NT2/D1 (cell line): ENCODE results near the gene LGALS1.

ENCODE experiments used
- DNase-seq: peaks from one replicate; pipeline ENCODE4 v3.0.0-alpha.2; 2011; ENCODE audit warnings: low read depth, low spot score
- H3K27me3 ChIP-seq: 2 replicates; pipeline ENCODE4 v1.6.0; 2011; ENCODE audit warnings: mild to moderate bottlenecking; ENCODE audit not compliant: insufficient read length, insufficient read depth
- H3K36me3 ChIP-seq: 2 replicates; pipeline ENCODE4 v1.6.1; 2011; ENCODE audit warnings: mild to moderate bottlenecking, low read length, mixed read lengths; ENCODE audit not compliant: insufficient read depth, insufficient read length
- H3K4me1 ChIP-seq: 2 replicates; pipeline ENCODE4 v1.5.1; 2011; ENCODE audit not compliant: insufficient read depth, insufficient read length
- H3K4me3 ChIP-seq: 2 replicates; pipeline ENCODE4 v1.5.1; 2011; ENCODE audit warnings: low read depth; ENCODE audit not compliant: insufficient read length
- H3K9ac ChIP-seq: 2 replicates; pipeline ENCODE4 v1.6.0; 2011; ENCODE audit warnings: low read depth; ENCODE audit not compliant: insufficient read length
- H3K9me3 ChIP-seq: 2 replicates; pipeline ENCODE4 v1.5.1; 2011; ENCODE audit warnings: mild to moderate bottlenecking, low read length; ENCODE audit not compliant: insufficient read depth
- SUZ12 ChIP-seq: IDR thresholded peaks from 2 replicates; pipeline ENCODE4 v1.6.1; 2011; ENCODE audit not compliant: insufficient read length, insufficient read depth; ENCODE audit errors: extremely low read depth
- YY1 ChIP-seq: IDR thresholded peaks from 2 replicates; pipeline ENCODE4 v1.6.1; 2011; ENCODE audit not compliant: insufficient read length, insufficient read depth
- ZNF274 ChIP-seq: IDR thresholded peaks from 2 replicates; pipeline ENCODE4 v1.6.1; 2011; ENCODE audit warnings: mild to moderate bottlenecking, low read depth, low read length

LGALS1 gene

DNA sequence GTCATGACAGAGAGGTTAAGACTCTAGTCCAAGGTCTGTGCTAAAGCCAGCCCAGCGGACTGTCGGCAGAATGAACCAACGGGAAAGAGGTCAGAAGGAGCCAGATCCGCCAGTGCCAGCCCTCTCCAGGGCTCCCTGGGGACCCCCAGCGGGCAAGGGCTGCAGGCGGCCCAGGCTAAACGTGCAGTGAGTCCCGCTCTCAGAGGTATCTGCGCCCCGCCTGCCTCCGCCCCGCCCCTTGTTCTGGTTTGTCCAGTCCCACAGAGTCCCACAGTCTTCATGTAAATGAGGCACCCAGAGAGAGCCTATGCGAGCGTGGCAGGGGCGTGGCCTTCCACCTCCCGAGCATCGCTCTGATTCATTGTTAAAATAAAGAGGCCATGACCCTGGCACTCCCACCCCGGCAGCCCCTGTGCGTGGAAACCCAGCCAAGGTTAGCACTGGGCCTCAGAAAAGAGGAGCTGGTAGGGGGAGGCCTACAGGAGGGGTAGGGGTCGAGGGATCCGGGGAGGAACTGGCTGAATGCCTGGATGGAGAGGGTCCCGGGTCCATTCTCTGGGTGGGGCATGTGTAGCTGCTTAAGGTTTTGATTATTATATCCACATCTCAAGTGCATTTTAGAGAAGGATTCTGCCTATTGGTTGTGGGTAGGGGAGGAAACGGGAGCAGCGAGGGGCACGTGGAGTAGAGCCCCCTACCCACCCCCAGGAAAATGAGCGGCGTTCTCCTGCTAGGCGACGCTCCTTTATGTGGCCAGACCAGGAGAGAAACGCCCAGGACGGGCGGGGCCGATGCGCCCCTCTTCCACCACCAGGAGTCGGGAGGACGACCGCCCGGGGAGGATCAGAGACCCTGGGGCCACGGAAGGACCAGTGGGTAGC is 21.5 kb downstream of the LGALS1 start, which contains the start of gene TRIOBP:
TRIOBP (plus strand) TSS at position 392 of the 881 bp plus-strand sequence. CDS start 4,318 bp downstream, outside the sequence.
- H3K4me3 ChIP-seq, result peak within 1 kb of the TSS; percentile 50

DNA sequence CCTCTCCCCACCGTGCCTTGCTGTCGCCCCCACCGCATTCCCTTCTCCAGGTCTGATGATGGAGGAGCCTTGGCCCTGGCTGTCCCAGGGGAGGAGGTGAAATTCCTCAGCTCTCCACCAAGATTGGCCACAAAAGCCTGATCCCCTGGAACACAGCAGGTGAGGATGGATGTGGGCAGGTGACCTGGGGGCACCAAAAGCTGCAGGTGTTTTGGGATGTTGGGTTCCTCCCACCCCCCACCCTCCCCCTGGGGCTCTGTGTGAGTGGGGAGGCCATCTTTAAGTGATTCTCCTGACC is 22.1 kb downstream of the LGALS1 start:
- Histone ChIP-seq H3K9ac (peak overlapping the region; percentile 52), H3K9me3 (no peaks in the 10 kb centered on the region), H3K4me1 (peaks cover 2% of the 10 kb centered on the region), H3K36me3 (peaks cover 28% of the 10 kb centered on the region), H3K4me3 (peak overlapping the region; percentile 50), H3K27me3 (no peaks in the 10 kb centered on the region)
- no peak for DNase-seq
- TF ChIP-seq YY1 (no peak), SUZ12 (no peak), ZNF274 (no peak)

More for the DNA sequence above, 21.5 kb downstream of the LGALS1 start, which contains the start of gene TRIOBP:
- DNase-seq, result peak; percentile 92
- Histone ChIP-seq H3K36me3 (peaks cover 31% of the 10 kb centered on the region), H3K4me1 (peaks cover 2% of the 10 kb centered on the region), H3K9ac (peak within 1 kb of the TSS; percentile 52), H3K27me3 (no peaks in the 10 kb centered on the region), H3K9me3 (no peaks in the 10 kb centered on the region)
- no peak for TF ChIP-seq ZNF274
- TF ChIP-seq SUZ12, result no peak
- TF ChIP-seq YY1, result no peak

DNA sequence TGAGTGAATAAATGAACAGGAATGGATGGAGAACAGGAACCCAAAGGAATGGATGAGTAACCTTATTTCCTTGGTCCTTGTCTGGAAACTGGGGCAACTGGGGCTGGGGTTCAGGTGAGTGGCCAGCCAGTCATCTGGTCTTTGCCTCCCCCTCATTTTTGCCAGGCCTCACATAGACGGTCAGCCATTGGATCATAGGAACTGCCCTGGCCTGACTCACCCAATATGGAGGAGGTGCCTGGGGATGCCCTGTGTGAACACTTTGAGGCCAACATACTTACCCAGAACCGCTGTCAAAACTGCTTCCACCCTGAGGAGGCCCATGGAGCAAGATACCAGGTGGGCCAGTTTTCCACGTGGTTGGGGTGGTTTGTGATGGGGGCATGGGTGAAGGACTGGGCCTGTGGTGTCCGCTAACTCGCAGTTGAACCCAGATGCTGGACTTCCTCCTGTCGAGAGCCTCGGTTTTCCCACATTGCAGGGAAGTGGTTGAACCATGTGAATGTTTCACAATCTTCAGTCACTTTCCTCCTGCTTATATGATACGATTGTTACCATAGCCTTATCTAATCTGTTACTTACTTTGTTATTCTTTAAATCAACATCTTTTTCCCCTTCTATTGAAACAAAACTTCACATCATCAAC is 25.8 kb downstream of the LGALS1 start:
- no peaks in the 10 kb centered on the region for H3K27me3 ChIP-seq
- DNase-seq, result no peak
- TF ChIP-seq ZNF274 (no peak), YY1 (no peak), SUZ12 (no peak)
- H3K4me3 ChIP-seq, result no peak overlapping the region
- H3K9me3 ChIP-seq, result no peaks in the 10 kb centered on the region
- H3K4me1 ChIP-seq, result no peaks in the 10 kb centered on the region
- H3K9ac ChIP-seq, result no peak overlapping the region
- peaks cover 29% of the 10 kb centered on the region for H3K36me3 ChIP-seq

DNA sequence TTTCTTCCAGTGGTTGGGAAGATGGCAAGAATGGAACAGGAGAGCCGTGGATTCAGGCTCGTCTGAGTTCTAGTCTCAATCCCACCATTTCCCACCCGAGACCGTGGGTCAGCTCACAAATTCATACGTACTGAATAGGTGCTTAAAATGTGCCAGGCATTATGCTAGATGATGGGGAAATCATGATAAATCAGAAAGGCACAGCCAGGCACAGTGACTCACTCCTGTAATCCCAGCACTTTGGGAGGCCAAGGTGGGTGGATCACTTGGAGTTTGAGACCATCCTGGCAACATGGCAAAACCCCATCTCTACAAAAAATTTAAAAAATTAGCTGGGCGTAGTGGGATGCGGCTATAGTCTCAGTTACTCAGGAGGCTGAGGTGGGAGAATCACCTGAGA is 28.5 kb downstream of the LGALS1 start:
- no peaks in the 10 kb centered on the region for H3K27me3 ChIP-seq
- TF ChIP-seq SUZ12 (no peak), YY1 (no peak), ZNF274 (no peak)
- peaks cover 30% of the 10 kb centered on the region for H3K36me3 ChIP-seq
- no peak overlapping the region for H3K9ac ChIP-seq
- H3K4me3 ChIP-seq, result no peak overlapping the region
- no peaks in the 10 kb centered on the region for H3K9me3 ChIP-seq
- DNase-seq, result no peak
- peaks cover 1% of the 10 kb centered on the region for H3K4me1 ChIP-seq

DNA sequence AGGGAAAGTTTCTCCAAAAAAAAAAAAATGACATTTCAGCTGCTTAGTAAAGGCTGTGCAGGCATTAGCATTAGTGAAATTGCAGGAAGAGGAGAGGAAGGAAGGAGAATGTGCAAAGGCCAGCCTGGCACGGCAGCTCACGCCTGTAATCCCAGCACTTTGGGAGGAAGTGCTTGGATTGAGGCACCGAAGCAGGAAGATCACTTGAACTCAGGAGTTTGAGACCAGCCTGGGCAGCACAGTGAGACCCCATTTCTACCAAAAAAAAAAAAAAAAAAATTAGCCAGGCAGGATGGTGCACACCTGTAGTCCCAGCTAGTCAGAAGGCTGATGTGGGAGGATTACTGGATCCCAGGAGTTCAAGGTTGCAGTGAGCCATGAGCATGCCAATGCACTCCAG is 29.2 kb downstream of the LGALS1 start:
- Histone ChIP-seq H3K9me3 (no peaks in the 10 kb centered on the region), H3K4me3 (no peak overlapping the region), H3K27me3 (no peaks in the 10 kb centered on the region), H3K36me3 (peaks cover 26% of the 10 kb centered on the region), H3K4me1 (peaks cover 6% of the 10 kb centered on the region), H3K9ac (no peak overlapping the region)
- TF ChIP-seq SUZ12 (no peak), YY1 (no peak), ZNF274 (no peak)
- no peak for DNase-seq

DNA sequence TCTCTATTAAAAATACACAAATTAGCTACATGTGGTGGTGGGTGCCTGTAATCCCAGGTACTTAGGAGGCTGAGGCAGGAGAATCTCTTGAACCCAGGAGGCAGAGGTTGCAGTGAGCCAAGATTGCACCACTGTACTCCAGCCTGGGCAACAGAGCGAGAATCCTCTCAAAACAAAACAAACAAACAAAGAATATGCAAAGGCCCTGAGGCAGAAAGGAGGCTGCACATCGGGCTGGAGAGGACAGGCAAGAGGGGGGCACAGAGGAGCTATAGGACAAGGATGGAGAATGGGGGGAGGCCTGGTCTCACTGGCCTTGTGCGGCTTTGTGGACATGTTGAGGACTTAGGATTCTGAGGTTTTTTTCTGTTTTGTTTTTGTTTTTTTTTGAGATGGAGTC is 29.8 kb downstream of the LGALS1 start:
- TF ChIP-seq SUZ12 (no peak), ZNF274 (no peak), YY1 (no peak)
- H3K36me3 ChIP-seq, result peaks cover 29% of the 10 kb centered on the region

More for the DNA sequence above, 29.8 kb downstream of the LGALS1 start:
- H3K4me1 ChIP-seq, result peaks cover 7% of the 10 kb centered on the region
- H3K9me3 ChIP-seq, result no peaks in the 10 kb centered on the region
- H3K9ac ChIP-seq, result no peak overlapping the region
- DNase-seq, result no peak
- no peaks in the 10 kb centered on the region for H3K27me3 ChIP-seq
- H3K4me3 ChIP-seq, result no peak overlapping the region
